HL-60 (cell line): ENCODE measurements around the gene ATP13A5.

Source experiments
- CTCF ChIP-seq: IDR thresholded peaks from one replicate; pipeline ENCODE4 v1.5.1; 2011; ENCODE audit warnings: low read length, control low read depth, inconsistent platforms; ENCODE audit not compliant: insufficient read depth
- POLR2AphosphoS5 ChIP-seq: IDR thresholded peaks from 2 replicates; pipeline ENCODE4 v1.6.1; 2012; ENCODE audit warnings: low read depth

GRCh38 chr3:193295985-193296384, 82.6 kb downstream of the ATP13A5 start:
- no peak for TF ChIP-seq POLR2AphosphoS5
- TF ChIP-seq CTCF: no peak
